ENCODE measurements around the gene PSMB5.
"Not testable (repeated sequence)": the region's sequence is repeated elsewhere in the genome, so short reads cannot be mapped to it uniquely, and the experiment has no call there.

PSMB5 gene

GRCh38 chr14:23013054-23013748 lies 21.5 kb downstream of the PSMB5 start:
- no peak for DNase-seq

GRCh38 chr14:23009939-23010726 lies 24.6 kb downstream of the PSMB5 start, which contains the start of gene C14orf93:
TSS of gene C14orf93 (minus strand) at chr14:23010143. CDS start at chr14:22999023, 11,120 bp downstream.
- peak; percentile 43 to 79 for DNase-seq

- DNase-seq, result no peak
Observed at GRCh38 chr14:23009483-23009938, 25.2 kb downstream of the PSMB5 start.

- DNase-seq, result peak; percentile 21 to 71
Observed at GRCh38 chr14:23008831-23009230, 25.9 kb downstream of the PSMB5 start.

- DNase-seq, result peak; percentile 98 to 99
Observed at GRCh38 chr14:23006544-23007419, 27.9 kb downstream of the PSMB5 start.

GRCh38 chr14:23006188-23006534 lies 28.5 kb downstream of the PSMB5 start:
- no peak for DNase-seq

- DNase-seq, result no peak
Observed at GRCh38 chr14:23005451-23006187, 29.1 kb downstream of the PSMB5 start.

GRCh38 chr14:23004274-23004673 lies 30.4 kb downstream of the PSMB5 start:
- not testable (repeated sequence) for DNase-seq

GRCh38 chr14:23002592-23002991 lies 32.1 kb downstream of the PSMB5 start:
- no peak for DNase-seq

- DNase-seq, result no peak
Observed at GRCh38 chr14:23000860-23001259, 33.8 kb downstream of the PSMB5 start.

- no peak for DNase-seq
Observed at GRCh38 chr14:22998329-22999012, 36.2 kb downstream of the PSMB5 start.

GRCh38 chr14:22997676-22998323 lies 36.9 kb downstream of the PSMB5 start:
- peak in 1 of 2 experiments; percentile 49 for DNase-seq

GRCh38 chr14:22996768-22997654 lies 37.7 kb downstream of the PSMB5 start:
- peak in 1 of 2 experiments; percentile 42 for DNase-seq

GRCh38 chr14:22995889-22996625 lies 38.6 kb downstream of the PSMB5 start:
- no peak for DNase-seq

- DNase-seq, result peak in 1 of 2 experiments; percentile 57
Observed at GRCh38 chr14:22994762-22995275, 39.9 kb downstream of the PSMB5 start.

- DNase-seq, result no peak
Observed at GRCh38 chr14:22993517-22993916, 41.2 kb downstream of the PSMB5 start.

- DNase-seq, result no peak
Observed at GRCh38 chr14:22991852-22992251, 42.8 kb downstream of the PSMB5 start.

GRCh38 chr14:22987291-22987690 lies 47.4 kb downstream of the PSMB5 start:
- DNase-seq, result no peak

GRCh38 chr14:22986508-22987054 lies 48.1 kb downstream of the PSMB5 start:
- peak; percentile 73 to 93 for DNase-seq
